ENCODE results near the gene OTOF. TPM values are rescaled to one million over a fixed set of nuclear protein-coding genes. Genes with fewer than 3 reads are reported as not detected.

The OTOF gene
- total and polyA plus RNA-seq, 9 of the 15 experiments (the other 6 are each of a cell fraction or from before 2014, with no cell fraction given) = 0.03 to 0.11 (median 0.06) TPM; not detected in 5

DNA sequence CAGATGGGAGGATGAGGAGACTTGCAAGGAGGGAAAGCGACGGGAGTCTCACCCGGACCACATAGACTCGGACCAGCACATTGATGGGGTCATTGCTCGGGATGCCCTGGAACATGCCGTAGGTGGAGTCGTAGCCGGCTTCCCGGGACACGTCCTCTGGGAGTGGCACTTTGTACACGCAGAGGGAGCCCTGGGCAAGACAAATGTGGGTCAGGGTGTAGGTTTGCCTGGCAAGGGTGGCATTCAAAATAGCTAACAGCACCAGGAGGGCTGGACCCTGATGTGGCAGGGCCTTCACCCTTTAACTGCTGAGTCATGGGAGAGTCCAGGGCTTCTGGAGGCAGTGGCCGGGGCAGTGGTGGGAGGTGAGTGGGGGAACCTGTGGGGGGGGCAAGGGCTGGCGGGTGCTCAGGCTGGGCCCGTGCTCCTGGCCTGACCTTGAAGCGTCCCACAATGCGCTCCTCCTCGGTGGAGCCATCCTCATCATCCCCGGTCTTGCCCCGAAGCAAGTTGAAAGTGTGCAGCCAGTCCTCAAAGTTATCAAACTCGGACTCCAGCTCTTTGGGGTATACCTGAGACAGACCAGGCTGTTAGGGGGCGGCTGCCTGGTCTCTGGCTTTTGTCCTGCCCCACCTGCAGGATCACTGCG, 11.1 kb downstream of the OTOF start:
- H3K79me2 ChIP-seq (ENCODE audit: control insufficient read depth, insufficient read depth, low read length) = no peaks in the 10 kb centered on the region
- FAIRE-seq = no peak
- ChIA-PET CTCF (ENCODE audit: low intra/inter-chr PET ratio) (no interaction called here), POLR2A (interaction anchor here (0.9 to 2.7 kb wide), 3 partner anchors 8 to 121 kb away, joined by 3 to 9 read pairs (median 3); partner anchors contain the start of gene SELENOI)
- H3K9me3 ChIP-seq (replicated peaks; ENCODE audit: control insufficient read depth, insufficient read depth, low read depth, low read length) = peaks cover 5% of the 10 kb centered on the region; the same call in 1 of the 2 replicates
- H3K27me3 ChIP-seq (ENCODE audit: control insufficient read depth in 2 of 2, insufficient read depth in 2 of 2, low read length in 2 of 2) = peaks cover 0 to 2% of the 10 kb centered on the region in 2 experiments; a peak in 1 of 5 replicates
- no TSS peak for BruUV-seq (replicated peaks)
- H3K4me2 ChIP-seq (ENCODE audit: insufficient read depth, low read length) = no peak overlapping the region
- in situ Hi-C loops (cut with MboI) = loop anchor here (5.0 to 10.0 kb wide), 2 partner anchors 224 to 522 kb away; partner anchors contain the start of genes HADHA and HADHB
- 57% methylated on average over 14 of the region's 22 CpGs for WGBS (ENCODE audit: insufficient coverage, low coverage, missing lambda C conversion rate)
- H3K9ac ChIP-seq (ENCODE audit: insufficient read depth in 1 of 2, low read depth in 2 of 2, low read length in 2 of 2) = 0 out of 4 replicates have a peak overlapping the region, but pooled peaks of 1 of the 2 experiments have one; percentile 5
- DNase-seq (ENCODE audit: extremely low read depth in 1 of 4, low spot score in 3 of 4) = peak in 3 of 4 experiments; percentile 28 to 33 (median 32)
- no peak overlapping the region for H3K4me3 ChIP-seq
- no peaks in the 10 kb centered on the region for H3K36me3 ChIP-seq (ENCODE audit: control insufficient read depth, insufficient read depth, low read length)
- peak; percentile 11; the same call in 1 of the 3 replicates for ATAC-seq
- H3K4me1 ChIP-seq (replicated peaks in 1 of 2; ENCODE audit: control insufficient read depth in 2 of 2, insufficient read depth in 2 of 2, low read length in 2 of 2) = peaks cover 13 to 19% of the 10 kb centered on the region in 2 experiments; a peak in 4 of 5 replicates
- no peaks in the 10 kb centered on the region for H3K9me1 ChIP-seq (ENCODE audit: control insufficient read depth, insufficient read depth, low read length)
- H4K20me1 ChIP-seq (replicated peaks; ENCODE audit: control insufficient read depth, insufficient read depth, low read length) = no peaks in the 10 kb centered on the region
- no peak overlapping the region for H2AFZ ChIP-seq (ENCODE audit: low read depth, low read length)
- intact Hi-C loops (cut with micrococcal nuclease) = loop anchor here (5.0 to 10.0 kb wide), 3 partner anchors 232 to 514 kb away; partner anchors contain the start of gene GAREM2
- no peak overlapping the region for H3K27ac ChIP-seq (ENCODE audit: extremely low read depth, low read depth, low read length)
- TF ChIP-seq, protein P1, sequence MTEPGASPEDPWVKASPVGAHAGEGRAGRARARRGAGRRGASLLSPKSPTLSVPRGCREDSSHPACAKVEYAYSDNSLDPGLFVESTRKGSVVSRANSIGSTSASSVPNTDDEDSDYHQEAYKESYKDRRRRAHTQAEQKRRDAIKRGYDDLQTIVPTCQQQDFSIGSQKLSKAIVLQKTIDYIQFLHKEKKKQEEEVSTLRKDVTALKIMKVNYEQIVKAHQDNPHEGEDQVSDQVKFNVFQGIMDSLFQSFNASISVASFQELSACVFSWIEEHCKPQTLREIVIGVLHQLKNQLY (CRISPR knock-in tag; conservative IDR thresholded peaks at IDR 0.05) = no peak
- TF ChIP-seq FOXJ2 (tag; IDR thresholded peaks at IDR 0.05) = no peak
- TF ChIP-seq ZNF316 (IDR thresholded peaks at IDR 0.05) = peak; percentile 78
- TF ChIP-seq, protein P2, sequence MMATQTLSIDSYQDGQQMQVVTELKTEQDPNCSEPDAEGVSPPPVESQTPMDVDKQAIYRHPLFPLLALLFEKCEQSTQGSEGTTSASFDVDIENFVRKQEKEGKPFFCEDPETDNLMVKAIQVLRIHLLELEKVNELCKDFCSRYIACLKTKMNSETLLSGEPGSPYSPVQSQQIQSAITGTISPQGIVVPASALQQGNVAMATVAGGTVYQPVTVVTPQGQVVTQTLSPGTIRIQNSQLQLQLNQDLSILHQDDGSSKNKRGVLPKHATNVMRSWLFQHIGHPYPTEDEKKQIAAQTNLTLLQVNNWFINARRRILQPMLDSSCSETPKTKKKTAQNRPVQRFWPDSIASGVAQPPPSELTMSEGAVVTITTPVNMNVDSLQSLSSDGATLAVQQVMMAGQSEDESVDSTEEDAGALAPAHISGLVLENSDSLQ (IDR thresholded peaks at IDR 0.05) = no peak
- TF ChIP-seq, protein P3, sequence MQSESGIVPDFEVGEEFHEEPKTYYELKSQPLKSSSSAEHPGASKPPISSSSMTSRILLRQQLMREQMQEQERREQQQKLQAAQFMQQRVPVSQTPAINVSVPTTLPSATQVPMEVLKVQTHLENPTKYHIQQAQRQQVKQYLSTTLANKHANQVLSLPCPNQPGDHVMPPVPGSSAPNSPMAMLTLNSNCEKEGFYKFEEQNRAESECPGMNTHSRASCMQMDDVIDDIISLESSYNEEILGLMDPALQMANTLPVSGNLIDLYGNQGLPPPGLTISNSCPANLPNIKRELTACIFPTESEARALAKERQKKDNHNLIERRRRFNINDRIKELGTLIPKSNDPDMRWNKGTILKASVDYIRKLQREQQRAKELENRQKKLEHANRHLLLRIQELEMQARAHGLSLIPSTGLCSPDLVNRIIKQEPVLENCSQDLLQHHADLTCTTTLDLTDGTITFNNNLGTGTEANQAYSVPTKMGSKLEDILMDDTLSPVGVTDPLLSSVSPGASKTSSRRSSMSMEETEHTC (IDR thresholded peaks at IDR 0.05) = no peak
- TF ChIP-seq, protein P4, sequence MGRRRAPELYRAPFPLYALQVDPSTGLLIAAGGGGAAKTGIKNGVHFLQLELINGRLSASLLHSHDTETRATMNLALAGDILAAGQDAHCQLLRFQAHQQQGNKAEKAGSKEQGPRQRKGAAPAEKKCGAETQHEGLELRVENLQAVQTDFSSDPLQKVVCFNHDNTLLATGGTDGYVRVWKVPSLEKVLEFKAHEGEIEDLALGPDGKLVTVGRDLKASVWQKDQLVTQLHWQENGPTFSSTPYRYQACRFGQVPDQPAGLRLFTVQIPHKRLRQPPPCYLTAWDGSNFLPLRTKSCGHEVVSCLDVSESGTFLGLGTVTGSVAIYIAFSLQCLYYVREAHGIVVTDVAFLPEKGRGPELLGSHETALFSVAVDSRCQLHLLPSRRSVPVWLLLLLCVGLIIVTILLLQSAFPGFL (CRISPR knock-in tag; IDR thresholded peaks at IDR 0.05) = no peak
- TF ChIP-seq TEAD2 (tag; IDR thresholded peaks at IDR 0.05) = no peak
- TF ChIP-seq, protein P5, sequence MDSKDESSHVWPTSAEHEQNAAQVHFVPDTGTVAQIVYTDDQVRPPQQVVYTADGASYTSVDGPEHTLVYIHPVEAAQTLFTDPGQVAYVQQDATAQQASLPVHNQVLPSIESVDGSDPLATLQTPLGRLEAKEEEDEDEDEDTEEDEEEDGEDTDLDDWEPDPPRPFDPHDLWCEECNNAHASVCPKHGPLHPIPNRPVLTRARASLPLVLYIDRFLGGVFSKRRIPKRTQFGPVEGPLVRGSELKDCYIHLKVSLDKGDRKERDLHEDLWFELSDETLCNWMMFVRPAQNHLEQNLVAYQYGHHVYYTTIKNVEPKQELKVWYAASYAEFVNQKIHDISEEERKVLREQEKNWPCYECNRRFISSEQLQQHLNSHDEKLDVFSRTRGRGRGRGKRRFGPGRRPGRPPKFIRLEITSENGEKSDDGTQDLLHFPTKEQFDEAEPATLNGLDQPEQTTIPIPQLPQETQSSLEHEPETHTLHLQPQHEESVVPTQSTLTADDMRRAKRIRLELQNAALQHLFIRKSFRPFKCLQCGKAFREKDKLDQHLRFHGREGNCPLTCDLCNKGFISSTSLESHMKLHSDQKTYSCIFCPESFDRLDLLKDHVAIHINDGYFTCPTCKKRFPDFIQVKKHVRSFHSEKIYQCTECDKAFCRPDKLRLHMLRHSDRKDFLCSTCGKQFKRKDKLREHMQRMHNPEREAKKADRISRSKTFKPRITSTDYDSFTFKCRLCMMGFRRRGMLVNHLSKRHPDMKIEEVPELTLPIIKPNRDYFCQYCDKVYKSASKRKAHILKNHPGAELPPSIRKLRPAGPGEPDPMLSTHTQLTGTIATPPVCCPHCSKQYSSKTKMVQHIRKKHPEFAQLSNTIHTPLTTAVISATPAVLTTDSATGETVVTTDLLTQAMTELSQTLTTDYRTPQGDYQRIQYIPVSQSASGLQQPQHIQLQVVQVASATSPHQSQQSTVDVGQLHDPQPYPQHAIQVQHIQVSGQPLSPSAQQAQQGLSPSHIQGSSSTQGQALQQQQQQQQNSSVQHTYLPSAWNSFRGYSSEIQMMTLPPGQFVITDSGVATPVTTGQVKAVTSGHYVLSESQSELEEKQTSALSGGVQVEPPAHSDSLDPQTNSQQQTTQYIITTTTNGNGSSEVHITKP (IDR thresholded peaks at IDR 0.05; ENCODE audit: partially characterized antibody) = no peak
- TF ChIP-seq, protein P6, sequence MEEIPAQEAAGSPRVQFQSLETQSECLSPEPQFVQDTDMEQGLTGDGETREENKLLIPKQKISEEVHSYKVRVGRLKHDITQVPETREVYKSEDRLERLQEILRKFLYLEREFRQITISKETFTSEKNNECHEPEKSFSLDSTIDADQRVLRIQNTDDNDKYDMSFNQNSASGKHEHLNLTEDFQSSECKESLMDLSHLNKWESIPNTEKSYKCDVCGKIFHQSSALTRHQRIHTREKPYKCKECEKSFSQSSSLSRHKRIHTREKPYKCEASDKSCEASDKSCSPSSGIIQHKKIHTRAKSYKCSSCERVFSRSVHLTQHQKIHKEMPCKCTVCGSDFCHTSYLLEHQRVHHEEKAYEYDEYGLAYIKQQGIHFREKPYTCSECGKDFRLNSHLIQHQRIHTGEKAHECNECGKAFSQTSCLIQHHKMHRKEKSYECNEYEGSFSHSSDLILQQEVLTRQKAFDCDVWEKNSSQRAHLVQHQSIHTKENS (CRISPR knock-in tag; IDR thresholded peaks at IDR 0.05) = no peak
- TF ChIP-seq MAFK (IDR thresholded peaks at IDR 0.05; ENCODE audit: low read length) = peak; percentile 65; the same call in 1 of the 2 replicates
- TF ChIP-seq MAFG (tag; conservative IDR thresholded peaks at IDR 0.05) = peak; percentile 78
